NCI-H526 treated with DMSO at 0.1 percent for 48 hours (cell line): Measurements from ENCODE around the gene VSTM2B.

Source experiments
- DNase-seq: peaks from one replicate; lab custom pipeline; 2025; lab: John Stamatoyannopoulos, UW

The VSTM2B gene

DNA sequence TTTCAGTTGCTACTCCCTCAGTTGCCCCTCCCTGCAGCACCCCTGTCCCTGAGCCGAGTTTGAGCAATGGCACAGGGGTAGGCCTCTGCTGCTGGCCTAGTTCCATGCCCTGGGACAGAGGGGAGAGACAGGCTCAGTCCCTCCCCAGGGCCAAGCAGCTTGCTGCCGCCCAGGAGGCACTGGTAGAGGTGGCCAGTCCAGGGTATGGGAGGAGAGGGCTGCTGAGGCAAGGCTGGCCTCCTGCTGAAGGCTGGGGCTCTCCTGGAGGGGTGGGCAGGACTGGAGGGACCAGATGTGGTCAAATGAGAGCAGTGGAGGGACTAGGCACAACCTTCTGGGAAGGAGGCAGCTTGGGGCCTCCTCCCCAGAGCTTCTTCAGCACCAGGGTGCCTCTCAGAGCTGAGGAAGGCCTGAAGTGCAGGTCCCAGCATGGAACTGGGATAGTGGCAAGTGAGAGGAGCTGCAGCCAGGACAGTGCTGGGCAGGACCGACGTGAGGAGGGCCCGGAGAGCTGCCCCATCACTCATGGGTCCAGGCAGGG, 29.8 kb upstream of the VSTM2B start:
- no peak for DNase-seq

DNA sequence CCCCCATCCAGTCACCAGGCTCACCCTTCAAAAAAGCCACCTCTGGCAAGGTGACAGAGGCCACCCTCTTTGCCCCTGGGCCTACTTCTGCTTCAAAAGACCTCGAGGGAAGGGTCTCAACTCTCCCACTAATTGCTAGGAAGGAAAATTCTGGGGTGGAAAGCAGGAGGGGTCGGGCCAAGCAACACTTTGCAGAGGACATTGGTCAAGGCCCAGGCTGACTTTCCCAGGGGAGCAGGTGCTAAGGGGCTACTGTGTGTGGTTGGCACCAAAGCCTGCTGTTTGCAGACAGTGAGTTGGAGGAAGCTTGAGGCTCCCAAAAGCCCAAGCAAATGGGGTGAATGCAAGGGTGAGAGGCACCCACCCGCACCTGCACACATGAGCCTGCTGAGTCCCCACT, 28.6 kb upstream of the VSTM2B start:
- no peak for DNase-seq

DNA sequence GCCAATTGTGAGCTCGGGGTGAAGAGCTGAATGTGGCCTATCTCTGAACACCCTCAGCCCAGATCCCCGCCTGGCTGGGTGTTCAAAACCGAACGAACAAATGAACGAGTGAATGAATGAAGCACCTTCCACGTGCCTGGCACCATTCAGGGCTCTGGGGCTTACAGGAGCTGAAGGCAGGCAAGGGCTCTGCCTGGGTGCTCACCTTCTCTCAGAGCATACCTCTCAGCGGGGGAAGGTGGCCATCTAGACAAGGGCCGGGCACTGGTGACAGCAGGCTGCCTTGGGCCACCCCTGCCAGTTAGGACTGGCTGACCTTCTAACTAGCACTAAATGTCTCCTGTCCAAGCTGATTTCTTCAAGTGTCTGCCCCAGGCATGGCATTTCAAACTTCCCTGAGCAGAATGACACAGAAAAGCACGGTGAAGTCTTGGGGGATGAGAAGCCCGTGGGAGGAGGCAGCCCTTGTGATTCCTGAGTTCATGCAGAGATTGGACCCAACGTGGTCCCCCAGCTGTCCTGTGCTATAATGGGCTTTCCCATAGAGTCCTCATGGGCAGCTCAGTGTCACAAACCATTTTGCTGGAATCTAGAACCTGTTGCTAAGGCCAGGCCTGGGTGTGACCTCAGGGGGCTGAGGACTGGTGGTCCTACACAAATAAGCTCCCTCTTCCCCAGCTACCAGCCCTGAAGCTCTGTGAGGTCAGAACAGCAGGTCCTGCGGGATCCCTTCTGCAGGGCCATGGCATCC, 27.9 kb upstream of the VSTM2B start:
- no peak for DNase-seq

DNA sequence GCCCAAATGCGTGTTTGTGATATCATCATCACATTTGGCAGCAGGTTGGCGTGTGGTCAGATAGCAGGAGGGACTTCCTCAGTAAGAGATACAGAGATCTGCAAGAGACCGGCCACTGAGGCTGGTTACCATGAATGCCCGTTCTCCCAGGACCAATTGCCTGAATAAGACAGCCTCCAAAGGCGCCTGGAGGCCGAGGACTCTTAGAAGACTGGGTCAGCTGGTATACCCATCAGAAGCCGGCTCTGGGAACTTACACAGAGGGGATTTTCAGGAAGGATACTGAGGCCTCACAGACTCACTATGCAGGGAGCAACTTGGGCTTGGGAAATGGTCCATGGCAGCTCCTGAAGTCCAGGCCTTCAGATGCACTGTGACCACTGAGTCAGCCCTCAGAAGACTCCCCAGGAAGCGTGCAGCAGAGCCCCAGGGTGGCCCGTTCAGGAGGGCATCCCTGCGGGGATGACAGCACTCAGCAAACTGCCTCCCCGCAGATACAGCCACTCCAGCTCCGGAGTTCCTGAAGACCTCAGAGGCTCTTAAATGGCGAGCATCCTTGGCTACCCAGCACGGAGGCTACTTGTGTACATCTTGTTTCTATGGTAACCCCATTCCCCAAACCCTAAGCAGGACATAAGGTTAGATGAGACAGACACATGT, 26.4 kb upstream of the VSTM2B start:
- DNase-seq, result no peak

DNA sequence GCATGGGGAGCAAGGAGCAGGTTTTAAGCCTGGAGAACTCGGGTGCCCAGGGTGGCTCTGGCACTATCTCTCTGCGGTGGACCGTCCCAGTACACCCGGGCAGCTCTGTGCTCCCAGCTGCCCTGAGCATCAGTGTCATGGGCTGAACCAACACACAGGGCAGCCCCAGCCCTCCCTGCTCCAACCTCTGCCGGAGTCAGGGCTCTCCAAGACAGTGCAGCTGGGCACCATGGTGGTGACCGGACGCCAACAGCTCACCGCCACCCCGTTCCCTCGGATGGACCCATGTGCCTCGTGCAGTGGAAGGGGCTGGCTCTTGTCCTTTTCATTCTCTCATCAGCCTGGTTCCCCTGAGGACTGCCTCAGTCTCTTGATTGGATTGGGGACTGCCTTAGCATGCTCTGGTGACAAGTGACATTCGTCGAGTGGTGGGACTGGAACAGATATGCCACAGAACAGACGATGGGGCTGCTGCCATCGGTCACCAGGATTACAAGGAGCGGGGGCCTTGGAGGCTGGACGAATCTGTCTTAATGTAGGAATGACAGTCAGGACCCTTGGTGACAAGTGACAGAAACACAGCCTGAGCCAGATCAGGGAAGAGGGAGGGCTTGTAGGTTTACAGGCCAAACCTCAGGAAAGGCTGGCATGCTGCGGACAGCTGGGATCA, 25.7 kb upstream of the VSTM2B start:
- DNase-seq, result no peak

DNA sequence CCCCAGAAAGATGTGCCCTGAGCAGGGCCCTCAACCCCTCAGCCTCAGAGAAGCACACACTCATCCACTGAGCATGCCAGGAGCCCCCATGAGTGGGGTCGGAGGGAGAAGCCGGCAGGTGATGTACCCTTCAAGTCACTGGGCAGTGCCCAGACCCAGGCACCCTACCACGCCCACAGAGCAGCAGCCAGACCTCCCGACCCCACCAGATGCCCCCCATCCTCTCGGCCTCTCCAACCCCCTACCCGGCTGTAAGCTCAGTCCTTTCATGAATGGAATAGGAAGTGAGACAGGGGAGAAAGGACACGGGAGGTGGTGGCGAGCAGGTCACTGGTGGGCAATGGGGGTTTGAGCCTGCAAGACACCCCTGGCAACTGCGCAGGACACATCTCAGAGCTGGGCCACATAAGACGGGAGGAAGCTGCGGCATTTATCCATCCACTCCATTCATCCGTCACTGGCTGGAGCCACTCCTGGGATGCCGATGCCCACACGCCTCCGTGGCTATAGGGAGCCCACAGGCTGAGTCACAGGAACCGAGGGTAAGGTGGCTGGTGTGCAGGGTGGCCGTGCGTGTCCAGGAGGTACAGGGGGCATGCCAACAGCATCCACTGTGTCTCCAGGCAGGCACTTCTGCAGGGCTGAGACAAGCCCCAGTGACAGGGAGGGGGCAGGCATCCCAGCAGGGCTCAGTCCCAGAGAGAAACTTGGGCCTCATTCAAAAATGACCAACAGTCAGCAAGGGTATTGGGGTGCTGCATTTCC, 23.8 kb upstream of the VSTM2B start:
- DNase-seq, result no peak

DNA sequence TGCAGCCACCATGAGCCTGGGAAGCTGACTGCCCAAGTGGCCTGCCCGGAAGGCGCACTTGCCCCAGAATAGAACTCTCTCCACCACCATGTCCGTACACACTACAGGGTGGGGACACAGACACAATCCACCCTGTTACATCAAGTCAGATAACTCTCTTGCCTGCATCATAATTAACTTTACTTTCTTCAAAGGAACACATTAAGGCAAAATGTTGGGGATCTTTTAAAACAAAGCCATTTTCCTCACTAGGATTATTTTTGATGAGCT, 23.3 kb upstream of the VSTM2B start:
- DNase-seq, result no peak

DNA sequence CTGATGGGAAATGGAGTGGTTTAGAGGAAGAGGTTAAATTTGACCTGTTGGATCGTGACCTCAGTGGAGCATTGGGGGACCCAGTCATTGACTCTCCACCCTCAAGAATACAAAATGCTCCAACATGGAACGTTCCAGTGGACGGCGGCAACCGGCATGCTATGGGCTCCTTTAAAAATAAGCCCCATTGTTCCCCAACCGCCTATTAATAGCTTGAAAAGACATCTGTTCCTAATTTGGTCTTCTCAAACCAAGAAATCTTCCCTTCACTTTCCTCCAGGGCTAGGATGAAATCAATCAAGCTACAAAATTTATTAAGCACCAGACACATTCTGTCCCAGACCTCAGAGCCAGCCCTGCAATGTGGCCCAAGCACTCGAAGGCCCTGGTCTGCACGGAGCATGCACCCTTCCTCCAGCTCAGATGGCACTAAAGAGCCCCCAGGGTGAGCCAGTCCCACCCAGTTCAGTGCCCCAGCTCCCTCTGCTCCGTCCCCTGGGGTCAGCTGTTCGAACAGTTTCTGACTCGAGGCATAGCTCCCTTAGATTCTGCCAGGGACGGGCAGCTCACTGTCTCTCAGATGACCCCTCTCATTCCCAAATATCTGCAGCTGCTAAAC, 22.5 kb upstream of the VSTM2B start:
- no peak for DNase-seq

DNA sequence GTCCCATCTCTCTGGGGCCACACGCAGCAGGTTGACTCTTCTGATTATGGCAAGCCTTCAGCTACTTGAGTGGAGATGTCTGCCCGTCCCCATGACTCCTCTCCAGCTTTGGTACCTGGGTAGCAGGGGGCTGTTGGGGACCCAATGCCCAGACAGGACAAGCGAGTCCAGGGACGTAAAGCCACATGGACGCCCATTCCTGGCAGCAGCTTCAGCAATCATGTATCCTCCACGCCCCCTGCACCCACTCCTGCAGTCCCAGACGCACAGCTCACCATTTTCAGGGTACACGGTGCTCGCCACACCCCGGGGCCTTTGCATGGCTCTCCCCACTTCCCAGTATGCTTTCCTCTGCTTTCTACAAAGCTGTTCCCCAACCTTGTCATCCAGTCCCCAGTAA, 22.0 kb upstream of the VSTM2B start:
- no peak for DNase-seq

DNA sequence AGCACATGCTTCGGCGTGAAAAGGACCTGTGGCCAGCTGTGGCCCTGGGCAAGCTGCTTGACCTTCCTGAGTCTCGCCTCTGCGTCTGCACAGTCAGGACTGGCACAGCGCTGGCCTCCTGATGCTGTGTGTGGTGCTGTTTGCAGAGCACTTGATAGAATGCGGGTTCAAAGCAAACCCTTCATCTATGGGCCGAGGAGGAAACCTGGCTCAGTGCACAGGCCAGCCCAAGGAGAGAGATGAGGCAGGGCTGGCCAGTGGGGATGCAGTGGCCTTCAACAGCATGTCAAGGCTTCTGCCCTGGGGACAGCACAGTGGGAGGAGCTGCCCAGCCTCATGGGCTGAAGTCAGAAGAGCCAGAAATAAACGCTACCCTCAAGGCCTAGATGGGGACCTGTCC, 21.3 kb upstream of the VSTM2B start:
- DNase-seq, result no peak

DNA sequence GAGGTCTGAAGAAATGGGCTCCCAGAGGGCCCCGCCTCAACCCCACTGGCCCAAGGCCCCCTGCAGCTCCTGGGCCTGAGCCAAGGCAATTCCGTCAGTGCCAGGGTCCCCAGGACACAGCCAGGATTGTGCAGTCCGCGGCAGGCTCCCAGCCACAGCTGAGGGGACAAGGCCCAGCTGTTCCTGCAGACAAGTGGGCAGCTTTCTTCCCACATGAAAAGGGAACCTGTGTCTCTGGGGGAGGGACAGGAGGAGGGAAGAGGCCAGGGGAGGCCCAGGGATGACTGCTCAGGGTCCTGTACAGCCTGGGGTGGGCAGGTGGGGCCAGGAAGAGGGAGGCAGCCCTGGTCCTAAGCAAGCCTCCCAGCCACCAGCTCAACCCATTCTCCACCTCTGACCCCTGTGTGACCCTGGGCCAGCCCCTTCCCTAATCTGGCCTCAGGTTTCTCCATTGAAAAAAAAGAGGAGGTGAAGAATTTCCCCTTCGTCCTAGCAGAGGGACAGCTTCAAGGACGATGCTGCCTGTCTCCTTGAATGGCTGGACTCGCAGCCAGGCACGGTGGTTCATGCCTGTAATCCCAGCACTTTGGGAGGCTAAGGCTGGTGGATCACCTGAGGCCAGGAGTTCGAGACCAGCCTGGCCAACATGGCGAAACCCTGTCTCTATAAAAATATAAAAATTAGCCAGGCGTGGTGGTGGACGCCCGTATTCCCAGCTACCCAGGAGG, 20.5 kb upstream of the VSTM2B start:
- DNase-seq, result no peak

DNA sequence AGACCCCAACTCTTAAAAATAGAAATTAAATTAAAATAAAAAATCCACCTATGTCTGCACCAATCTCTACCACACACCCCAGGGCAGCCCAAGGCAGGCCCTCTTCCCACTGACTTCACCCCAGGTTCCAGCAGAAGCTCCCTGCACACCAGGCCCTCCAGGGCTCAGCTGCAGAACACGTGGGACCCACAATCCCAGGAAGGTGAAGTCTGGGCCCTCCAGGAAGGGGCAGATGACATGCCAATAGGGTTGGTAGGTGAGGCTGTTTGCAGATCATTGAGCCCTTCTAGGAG, 19.2 kb upstream of the VSTM2B start:
- DNase-seq, result no peak

DNA sequence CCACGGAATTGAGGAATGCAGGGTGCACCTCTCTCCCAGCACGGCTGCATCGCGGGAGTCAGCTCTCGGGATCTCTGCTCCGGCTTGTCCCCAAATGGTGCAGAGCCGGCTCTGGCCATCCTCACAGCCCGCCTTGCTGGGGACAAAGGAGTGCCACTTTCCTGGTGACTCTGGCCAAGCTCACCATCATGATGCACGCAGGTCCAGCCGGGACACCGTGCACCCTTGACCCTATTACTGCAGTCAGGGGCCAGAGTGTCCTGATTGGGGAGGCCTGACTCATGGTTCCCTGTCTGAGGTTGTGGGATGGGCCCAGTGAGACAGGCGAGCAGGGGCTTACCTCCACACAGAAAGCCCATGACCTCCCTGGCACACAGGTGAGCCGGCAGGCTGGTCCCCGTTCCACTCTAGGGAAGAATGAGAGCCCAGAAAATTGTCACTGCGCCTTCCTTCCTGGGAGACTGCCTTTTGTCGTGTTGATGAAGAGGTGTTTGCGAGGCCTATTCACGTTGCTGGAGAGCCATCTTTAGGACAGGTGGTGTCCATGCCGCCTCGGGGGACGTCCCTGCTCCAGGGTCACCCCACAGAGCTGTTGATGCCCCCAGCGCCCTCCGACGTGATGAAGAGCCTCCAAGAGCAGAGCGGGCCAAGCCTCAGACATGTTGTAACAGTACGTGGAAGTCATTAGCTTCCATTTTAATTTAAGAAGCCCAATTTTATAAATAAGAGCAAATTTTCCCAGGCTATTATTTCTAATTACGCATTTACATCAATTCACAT, 18.5 kb upstream of the VSTM2B start:
- DNase-seq, result no peak

DNA sequence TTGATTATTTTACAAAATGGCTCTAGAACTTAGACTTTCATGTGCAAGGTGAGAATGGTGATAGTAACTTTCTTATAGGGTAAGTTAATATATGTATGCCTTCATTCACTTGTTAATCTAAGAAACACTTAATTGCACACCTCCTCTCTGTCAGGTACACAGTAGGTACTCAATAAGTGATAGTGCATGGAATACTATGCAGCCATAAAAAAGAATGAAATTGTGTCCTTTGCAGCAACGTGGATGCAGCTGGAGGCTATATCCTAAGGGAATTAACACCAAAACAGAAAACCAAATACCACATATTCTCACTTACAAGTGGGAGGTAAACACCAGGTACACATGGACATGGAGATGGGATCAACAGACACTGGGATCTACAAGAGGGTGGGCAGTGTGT, 17.6 kb upstream of the VSTM2B start:
- no peak for DNase-seq

DNA sequence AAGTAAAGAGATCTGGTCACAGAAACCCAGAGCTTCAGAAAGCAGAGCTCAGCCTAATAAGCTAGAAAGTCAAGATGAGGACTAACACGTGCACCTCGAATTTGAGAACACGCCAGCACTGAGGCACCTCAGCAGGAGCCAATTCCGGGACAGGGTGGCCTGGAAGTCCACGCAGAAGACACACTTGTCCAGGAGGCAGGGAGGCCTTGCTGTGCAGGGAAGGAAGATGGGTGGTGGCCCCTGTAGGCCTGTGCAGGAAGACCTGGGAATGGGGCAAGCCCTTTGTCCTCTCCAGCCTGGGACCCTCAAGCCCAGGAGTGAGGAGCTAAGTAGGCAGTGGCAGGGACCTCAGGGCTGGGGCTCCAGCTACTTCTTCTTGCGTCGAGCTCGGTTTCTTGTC, 16.3 kb upstream of the VSTM2B start:
- no peak for DNase-seq

DNA sequence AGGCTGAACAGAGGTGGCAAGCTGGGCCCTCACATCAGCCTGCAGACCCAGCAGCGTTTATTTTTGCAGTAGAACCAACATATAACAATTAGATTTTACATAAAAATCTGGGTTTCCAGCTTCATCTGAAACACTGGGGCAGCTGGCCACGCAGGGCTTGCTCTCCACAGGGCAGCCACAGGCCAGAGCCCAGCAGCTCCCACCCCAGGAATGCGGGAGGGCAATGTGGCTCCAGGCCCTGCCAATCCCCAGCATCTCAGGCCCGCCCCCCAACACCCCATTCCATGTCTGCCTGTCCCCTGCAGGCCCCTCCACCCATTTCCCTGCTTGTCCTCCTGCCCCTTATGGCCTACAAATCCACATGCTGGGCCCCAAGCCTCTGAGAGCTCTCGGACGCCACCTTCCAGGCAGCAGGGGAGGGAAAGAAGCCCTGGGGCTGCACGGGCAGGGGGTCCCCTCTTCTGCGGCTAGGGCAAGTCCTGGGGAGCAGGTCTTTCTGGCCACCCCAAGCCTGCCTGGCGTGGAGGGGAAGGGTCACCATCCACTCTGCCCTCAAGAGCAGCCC, 15.0 kb upstream of the VSTM2B start:
- no peak for DNase-seq

DNA sequence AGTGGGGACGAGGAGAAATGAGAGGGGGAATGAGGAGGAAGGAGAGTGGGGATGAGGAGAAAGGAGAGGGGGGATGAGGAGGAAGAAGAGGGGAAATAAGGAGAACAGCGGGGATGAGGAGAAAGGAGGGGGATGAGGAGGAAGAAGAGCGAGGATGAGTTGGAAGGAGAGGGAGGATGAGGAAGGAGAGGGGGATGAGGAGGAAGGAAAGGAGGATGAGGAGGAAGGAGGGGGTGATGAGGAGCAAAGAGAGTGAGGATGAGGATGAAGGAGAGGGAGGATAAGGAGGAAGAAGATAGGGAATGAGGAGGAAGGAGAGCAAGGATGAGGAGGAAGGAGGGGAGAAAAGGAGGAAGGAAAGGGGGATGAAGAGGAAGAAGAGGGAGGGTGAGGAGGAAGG, 14.0 kb upstream of the VSTM2B start:
- no peak for DNase-seq

DNA sequence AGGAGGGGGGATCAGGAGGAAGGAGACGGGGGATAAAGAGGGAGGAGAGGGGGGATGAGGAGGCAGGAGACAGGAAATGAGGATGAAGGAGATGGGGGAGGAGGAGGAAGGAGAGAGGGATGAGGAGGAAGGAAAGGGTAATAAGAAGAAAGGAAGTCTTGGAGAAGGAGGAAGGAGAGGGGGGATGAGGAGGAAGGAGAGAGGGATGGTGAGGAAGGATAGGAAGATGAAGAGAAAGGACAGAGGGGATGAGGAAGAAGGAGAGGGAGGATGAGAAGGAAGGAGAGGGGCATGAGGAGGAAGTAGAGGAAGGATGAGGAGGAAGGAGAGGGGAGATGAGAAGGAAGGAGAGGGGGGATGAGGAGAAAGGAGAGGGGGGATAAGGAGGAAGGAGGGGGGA, 13.0 kb upstream of the VSTM2B start:
- no peak for DNase-seq

DNA sequence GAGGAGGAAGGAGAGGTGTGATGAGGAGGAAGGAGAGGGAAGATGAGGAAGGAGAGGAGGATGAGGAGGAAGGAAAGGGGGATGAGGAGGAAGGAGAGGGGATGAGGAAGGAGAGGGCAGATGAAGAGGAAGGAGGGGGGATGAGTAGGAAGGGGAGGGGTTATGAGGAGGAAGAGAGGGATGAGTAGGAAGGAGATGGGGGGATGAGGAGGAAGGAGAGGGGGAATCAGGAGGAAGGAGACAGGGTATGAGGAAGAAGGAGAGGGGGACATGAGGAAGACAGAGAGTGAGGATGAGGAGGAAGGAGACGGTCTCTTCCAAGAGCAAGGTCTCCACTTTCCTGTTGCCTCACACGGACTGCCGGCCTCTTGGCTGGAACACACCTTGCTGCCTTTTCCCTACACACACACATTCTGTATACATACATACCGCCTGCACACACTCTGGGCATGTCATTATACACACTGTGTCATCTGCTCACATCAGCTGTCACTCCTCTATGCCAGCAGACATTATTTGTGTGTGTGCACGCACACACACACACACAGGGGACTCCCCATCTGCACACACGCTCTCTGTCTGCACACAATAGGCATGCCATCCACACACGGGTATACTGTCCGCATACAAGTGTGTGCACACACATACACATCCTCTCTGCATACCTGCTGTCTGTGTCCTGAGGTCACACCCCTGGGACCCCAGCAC, 11.1 kb upstream of the VSTM2B start:
- no peak for DNase-seq

DNA sequence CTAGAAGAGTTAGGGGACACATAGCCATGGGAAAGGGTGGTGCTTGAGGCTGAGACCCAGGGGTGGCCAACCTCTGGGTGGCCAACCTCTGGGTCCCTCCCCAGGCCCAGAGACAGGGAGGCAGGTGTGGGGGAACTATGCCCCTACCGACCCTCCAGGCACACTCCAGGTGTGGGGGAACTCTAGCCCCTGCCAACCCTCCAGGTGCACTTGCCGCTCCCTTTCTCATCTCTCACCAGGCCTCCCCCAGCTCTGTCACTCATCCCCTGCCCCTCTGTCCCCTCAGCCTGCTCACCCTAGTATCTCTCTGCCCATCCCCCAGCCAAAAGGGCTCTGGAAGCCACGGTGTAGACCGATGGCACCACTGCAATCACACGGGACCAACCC, 10.6 kb upstream of the VSTM2B start:
- DNase-seq, result no peak
